Measurements from ENCODE around the gene KCNJ15.
A peak's percentile ranks its signal among the peaks of the same experiment; 100 is the strongest.

DNA sequence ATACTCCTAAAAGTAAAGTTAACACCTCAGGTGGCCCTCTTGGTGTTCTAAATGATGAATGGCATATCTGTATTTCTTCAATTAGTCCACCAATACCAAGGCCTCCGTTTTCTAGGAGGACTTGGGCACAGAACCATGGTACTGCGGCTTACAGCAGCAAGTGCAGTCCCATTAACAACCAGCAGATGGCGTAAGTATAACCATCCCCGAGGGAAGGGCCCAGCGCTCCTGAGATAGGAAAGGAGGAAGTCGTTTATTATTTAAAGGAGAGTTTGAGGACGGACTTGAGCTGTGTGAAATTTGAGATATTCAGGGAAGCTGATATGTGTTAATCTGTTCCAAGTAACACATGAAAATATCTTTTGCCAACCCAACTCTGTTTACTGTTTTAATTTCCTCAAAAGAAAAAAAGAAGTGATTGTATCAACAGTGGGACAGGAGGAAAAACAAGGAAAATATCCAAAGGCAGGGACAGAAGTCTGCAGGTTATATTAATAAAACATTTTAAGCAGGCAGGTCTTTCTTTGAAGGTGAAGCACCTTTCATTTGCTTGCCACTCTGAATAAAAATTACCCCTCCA is 37.7 kb upstream of the KCNJ15 start:
- TF ChIP-seq, protein P1, sequence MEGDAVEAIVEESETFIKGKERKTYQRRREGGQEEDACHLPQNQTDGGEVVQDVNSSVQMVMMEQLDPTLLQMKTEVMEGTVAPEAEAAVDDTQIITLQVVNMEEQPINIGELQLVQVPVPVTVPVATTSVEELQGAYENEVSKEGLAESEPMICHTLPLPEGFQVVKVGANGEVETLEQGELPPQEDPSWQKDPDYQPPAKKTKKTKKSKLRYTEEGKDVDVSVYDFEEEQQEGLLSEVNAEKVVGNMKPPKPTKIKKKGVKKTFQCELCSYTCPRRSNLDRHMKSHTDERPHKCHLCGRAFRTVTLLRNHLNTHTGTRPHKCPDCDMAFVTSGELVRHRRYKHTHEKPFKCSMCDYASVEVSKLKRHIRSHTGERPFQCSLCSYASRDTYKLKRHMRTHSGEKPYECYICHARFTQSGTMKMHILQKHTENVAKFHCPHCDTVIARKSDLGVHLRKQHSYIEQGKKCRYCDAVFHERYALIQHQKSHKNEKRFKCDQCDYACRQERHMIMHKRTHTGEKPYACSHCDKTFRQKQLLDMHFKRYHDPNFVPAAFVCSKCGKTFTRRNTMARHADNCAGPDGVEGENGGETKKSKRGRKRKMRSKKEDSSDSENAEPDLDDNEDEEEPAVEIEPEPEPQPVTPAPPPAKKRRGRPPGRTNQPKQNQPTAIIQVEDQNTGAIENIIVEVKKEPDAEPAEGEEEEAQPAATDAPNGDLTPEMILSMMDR (IDR thresholded peaks at IDR 0.05; ENCODE audit: low read depth, low read length) = peak; percentile 82
- TF ChIP-seq, protein P2, sequence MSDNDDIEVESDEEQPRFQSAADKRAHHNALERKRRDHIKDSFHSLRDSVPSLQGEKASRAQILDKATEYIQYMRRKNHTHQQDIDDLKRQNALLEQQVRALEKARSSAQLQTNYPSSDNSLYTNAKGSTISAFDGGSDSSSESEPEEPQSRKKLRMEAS (IDR thresholded peaks at IDR 0.05; ENCODE audit: low read depth, low read length) = no peak
- no peak for TF ChIP-seq POLR2A (IDR thresholded peaks at IDR 0.05; ENCODE audit: extremely low read depth, insufficient read length)

All from NB4 (cell line).